GM08714 (cell line): ENCODE measurements around the gene GAS7.

Source experiments
- H3K4me3 ChIP-seq: fragments of 200-500 bp; sonication (Bioruptor generic); 2 replicates; pipeline ENCODE4 v1.5.1; 2014; ENCODE audit warnings: mild to moderate bottlenecking, low read length, inconsistent platforms
- ZNF274 ChIP-seq: IDR thresholded peaks from 2 replicates; pipeline ENCODE4 v1.6.1; 2012; ENCODE audit warnings: mild to moderate bottlenecking, low read depth, low read length

Gene GAS7

GRCh38 chr17:10193632-10194031 is 4.8 kb downstream of the GAS7 start:
- H3K4me3 ChIP-seq: no peak overlapping the region
- no peak for TF ChIP-seq ZNF274

GRCh38 chr17:10192972-10193371 is 5.4 kb downstream of the GAS7 start:
- no peak for TF ChIP-seq ZNF274
- no peak overlapping the region for H3K4me3 ChIP-seq

GRCh38 chr17:10192461-10192860 is 5.9 kb downstream of the GAS7 start:
- no peak for TF ChIP-seq ZNF274
- H3K4me3 ChIP-seq: no peak overlapping the region

- H3K4me3 ChIP-seq: no peak overlapping the region
- no peak for TF ChIP-seq ZNF274
These were observed 10.9 kb downstream of the GAS7 start for GRCh38 chr17:10187456-10187855.

- TF ChIP-seq ZNF274: no peak
- no peak overlapping the region for H3K4me3 ChIP-seq
These were observed 11.5 kb downstream of the GAS7 start for GRCh38 chr17:10186771-10187410.

- TF ChIP-seq ZNF274: no peak
These were observed 14.2 kb downstream of the GAS7 start for GRCh38 chr17:10183931-10184930.

GRCh38 chr17:10182785-10183184 is 15.6 kb downstream of the GAS7 start:
- TF ChIP-seq ZNF274: no peak
- H3K4me3 ChIP-seq: no peak overlapping the region

More at GRCh38 chr17:10183931-10184930, 14.2 kb downstream of the GAS7 start:
- no peak overlapping the region for H3K4me3 ChIP-seq

- no peak for TF ChIP-seq ZNF274
- H3K4me3 ChIP-seq: no peak overlapping the region
These were observed 19.9 kb downstream of the GAS7 start for GRCh38 chr17:10178506-10178991.

- TF ChIP-seq ZNF274: no peak
These were observed 20.4 kb downstream of the GAS7 start for GRCh38 chr17:10177913-10178505.

GRCh38 chr17:10177131-10177912 is 21.1 kb downstream of the GAS7 start:
- TF ChIP-seq ZNF274: no peak
- H3K4me3 ChIP-seq: no peak overlapping the region

More at GRCh38 chr17:10177913-10178505, 20.4 kb downstream of the GAS7 start:
- no peak overlapping the region for H3K4me3 ChIP-seq

- TF ChIP-seq ZNF274: no peak
These were observed 24.5 kb downstream of the GAS7 start for GRCh38 chr17:10173913-10174312.

GRCh38 chr17:10172778-10173177 is 25.6 kb downstream of the GAS7 start:
- no peak for TF ChIP-seq ZNF274
- no peak overlapping the region for H3K4me3 ChIP-seq

More at GRCh38 chr17:10173913-10174312, 24.5 kb downstream of the GAS7 start:
- H3K4me3 ChIP-seq: no peak overlapping the region

GRCh38 chr17:10172241-10172741 is 26.1 kb downstream of the GAS7 start:
- TF ChIP-seq ZNF274: no peak
- no peak overlapping the region for H3K4me3 ChIP-seq
